ENCODE data around the gene CAPNS1. TPM values are rescaled to one million over a fixed set of nuclear protein-coding genes. Genes with fewer than 3 reads are reported as not detected.
A peak's percentile ranks its signal among the peaks of the same experiment; 100 is the strongest.

Gene CAPNS1
- polyA plus RNA-seq, 2 of the 4 experiments (the other 2 are of a cell fraction): 1,236 to 1,551 TPM

DNA sequence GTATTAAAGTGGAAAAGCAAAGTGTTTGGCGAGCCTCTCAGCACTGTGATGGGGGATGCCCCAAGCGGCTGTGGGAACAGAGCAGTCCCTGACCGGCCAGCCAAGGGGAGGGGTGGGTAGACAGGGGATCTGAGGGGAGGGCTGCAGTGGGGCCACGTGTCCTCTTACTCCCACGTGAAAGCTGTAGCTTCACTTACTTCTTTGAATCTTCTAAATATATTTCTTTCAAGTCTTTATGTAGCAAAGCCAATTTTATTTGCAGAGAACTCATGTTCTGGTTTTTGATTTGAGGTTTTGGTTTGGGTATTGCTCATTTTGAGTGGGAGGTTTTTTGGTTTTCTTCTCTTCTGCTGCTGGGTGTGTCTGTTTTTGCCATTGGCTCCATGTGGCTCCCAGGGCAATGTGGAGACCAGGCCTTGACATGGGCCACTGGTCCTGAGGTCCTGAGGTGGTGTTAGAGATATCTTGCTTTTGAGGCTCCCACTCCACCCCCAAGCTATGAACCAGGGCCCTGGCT lies 46.7 kb upstream of the CAPNS1 start:
- H3K4me1 ChIP-seq: no peaks in the 10 kb centered on the region
- no peaks in the 10 kb centered on the region for H3K9me3 ChIP-seq
- no peak for ATAC-seq
- H3K4me2 ChIP-seq: no peak overlapping the region
- 95% methylated on average over 5 of the region's 5 CpGs for WGBS (ENCODE audit: missing lambda C conversion rate)
- DNase-seq (ENCODE audit: low read depth in 1 of 2, low spot score in 1 of 2): no peak
- ChIA-PET CTCF (interaction anchor here (0.6 to 3.8 kb wide), 7 partner anchors 9 to 35 kb away, joined by 3 to 19 read pairs (median 4); no protein-coding TSS in a partner anchor), POLR2A (no interaction called here)
- no peak overlapping the region for H3K27ac ChIP-seq
- H3K4me3 ChIP-seq: no peak overlapping the region
- TF ChIP-seq NFE2L2 (conservative IDR thresholded peaks at IDR 0.05; ENCODE audit: low read length): no peak
- no peak for TF ChIP-seq GATA3 (IDR thresholded peaks at IDR 0.05; ENCODE audit: borderline replicate concordance)
- TF ChIP-seq, protein P1, sequence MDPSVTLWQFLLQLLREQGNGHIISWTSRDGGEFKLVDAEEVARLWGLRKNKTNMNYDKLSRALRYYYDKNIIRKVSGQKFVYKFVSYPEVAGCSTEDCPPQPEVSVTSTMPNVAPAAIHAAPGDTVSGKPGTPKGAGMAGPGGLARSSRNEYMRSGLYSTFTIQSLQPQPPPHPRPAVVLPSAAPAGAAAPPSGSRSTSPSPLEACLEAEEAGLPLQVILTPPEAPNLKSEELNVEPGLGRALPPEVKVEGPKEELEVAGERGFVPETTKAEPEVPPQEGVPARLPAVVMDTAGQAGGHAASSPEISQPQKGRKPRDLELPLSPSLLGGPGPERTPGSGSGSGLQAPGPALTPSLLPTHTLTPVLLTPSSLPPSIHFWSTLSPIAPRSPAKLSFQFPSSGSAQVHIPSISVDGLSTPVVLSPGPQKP (IDR thresholded peaks at IDR 0.05; ENCODE audit: low read depth, low read length): no peak
- TF ChIP-seq NR3C1 (IDR thresholded peaks at IDR 0.05): no peak
- FAIRE-seq: no peak

DNA sequence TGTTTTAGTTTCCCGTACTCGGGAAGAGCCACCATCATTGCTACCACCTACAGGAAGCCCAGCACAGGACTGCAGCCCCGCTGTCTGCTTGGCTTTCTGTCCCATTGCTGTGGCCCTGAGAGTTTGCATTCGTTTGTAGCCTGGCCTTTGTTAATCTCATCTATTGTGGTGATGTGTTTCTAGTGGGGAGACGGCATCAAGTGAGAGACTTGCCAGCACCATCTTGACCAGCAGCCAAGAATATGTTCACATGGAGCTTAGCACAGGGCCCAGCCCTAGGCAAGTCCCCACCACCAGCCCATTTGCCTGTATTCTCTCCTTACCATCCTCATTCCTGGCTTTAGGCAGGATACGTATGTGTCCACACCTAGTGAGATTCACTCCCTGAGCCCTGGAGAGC lies 46.2 kb upstream of the CAPNS1 start:
- no peak for DNase-seq (ENCODE audit: low read depth in 1 of 2, low spot score in 1 of 2)
- no peak overlapping the region for H3K4me3 ChIP-seq
- ChIA-PET CTCF (interaction anchor here (1.0 to 3.8 kb wide), 5 partner anchors 8 to 34 kb away, joined by 3 to 19 read pairs (median 4); no protein-coding TSS in a partner anchor), POLR2A (interaction anchor here (1.2 kb wide), 1 partner anchor 40 kb away, joined by 4 read pairs; the partner anchor contains the start of gene THAP8)
- no peak for ATAC-seq
- FAIRE-seq: peak; percentile 43
- H3K4me1 ChIP-seq: no peaks in the 10 kb centered on the region
- no peaks in the 10 kb centered on the region for H3K9me3 ChIP-seq
- no peak overlapping the region for H3K4me2 ChIP-seq
- no peak overlapping the region for H3K27ac ChIP-seq
- WGBS (ENCODE audit: missing lambda C conversion rate): 78% methylated on average over 6 of the region's 6 CpGs
- TF ChIP-seq CBX2 (IDR thresholded peaks at IDR 0.05; ENCODE audit: borderline replicate concordance, low read depth) (no peak), PHF8 (IDR thresholded peaks at IDR 0.05; ENCODE audit: borderline replicate concordance, low read depth) (no peak), SREBF2 (IDR thresholded peaks at IDR 0.05) (no peak), HOXA7 (CRISPR knock-in tag; IDR thresholded peaks at IDR 0.05) (no peak), NPAS2 (CRISPR knock-in tag; IDR thresholded peaks at IDR 0.05; ENCODE audit: borderline replicate concordance) (no peak), RAD21 (conservative IDR thresholded peaks at IDR 0.05 in 1 of 2, IDR thresholded peaks at IDR 0.05 in 1 of 2) (no peak), TP53 (CRISPR knock-in tag; IDR thresholded peaks at IDR 0.05) (no peak), HOXB13 (CRISPR knock-in tag; IDR thresholded peaks at IDR 0.05; ENCODE audit: low read depth) (no peak), HEYL (CRISPR knock-in tag; IDR thresholded peaks at IDR 0.05) (no peak), ZFP36 (IDR thresholded peaks at IDR 0.05; ENCODE audit: borderline replicate concordance, partially characterized antibody) (no peak)
- TF ChIP-seq, protein P2, sequence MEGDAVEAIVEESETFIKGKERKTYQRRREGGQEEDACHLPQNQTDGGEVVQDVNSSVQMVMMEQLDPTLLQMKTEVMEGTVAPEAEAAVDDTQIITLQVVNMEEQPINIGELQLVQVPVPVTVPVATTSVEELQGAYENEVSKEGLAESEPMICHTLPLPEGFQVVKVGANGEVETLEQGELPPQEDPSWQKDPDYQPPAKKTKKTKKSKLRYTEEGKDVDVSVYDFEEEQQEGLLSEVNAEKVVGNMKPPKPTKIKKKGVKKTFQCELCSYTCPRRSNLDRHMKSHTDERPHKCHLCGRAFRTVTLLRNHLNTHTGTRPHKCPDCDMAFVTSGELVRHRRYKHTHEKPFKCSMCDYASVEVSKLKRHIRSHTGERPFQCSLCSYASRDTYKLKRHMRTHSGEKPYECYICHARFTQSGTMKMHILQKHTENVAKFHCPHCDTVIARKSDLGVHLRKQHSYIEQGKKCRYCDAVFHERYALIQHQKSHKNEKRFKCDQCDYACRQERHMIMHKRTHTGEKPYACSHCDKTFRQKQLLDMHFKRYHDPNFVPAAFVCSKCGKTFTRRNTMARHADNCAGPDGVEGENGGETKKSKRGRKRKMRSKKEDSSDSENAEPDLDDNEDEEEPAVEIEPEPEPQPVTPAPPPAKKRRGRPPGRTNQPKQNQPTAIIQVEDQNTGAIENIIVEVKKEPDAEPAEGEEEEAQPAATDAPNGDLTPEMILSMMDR (IDR thresholded peaks at IDR 0.05): no peak

DNA sequence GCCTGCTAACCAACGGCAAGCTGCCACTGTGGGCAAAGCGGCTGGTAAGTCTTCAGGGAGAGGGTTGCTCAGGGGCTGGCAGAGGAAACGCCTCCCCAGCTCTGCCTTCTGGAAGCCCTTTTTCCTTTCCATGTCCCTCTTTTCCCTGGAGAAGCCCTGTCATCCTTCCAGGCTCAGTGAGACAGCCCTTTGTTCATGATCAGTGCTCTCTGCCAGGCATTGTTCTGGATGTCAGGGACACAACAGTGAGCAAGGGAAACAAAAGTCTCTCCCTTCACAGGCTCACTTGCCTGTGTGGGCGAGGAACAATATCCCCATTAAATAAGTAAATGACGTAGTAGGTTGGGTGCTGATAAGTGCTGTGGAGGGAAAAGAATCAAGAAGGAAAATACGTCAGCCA lies 42.8 kb upstream of the CAPNS1 start:
- Histone ChIP-seq H3K27ac (no peak overlapping the region), H3K9me3 (no peaks in the 10 kb centered on the region), H3K4me2 (no peak overlapping the region), H3K4me1 (no peaks in the 10 kb centered on the region), H3K4me3 (no peak overlapping the region)
- ChIA-PET POLR2A (interaction anchor here (2.3 kb wide), 1 partner anchor 18 kb away, joined by 8 read pairs; the partner anchor contains the start of gene POLR2I), CTCF (interaction anchor here (0.9 to 15.7 kb wide), 3 partner anchors 28 to 66 kb away, joined by 3 to 157 read pairs (median 3); partner anchors contain the start of genes THAP8 and WDR62)
- ATAC-seq (no peak), FAIRE-seq (peak; percentile 49), DNase-seq (ENCODE audit: low read depth in 1 of 2, low spot score in 1 of 2) (no peak)
- 90% methylated on average over 6 of the region's 6 CpGs for WGBS (ENCODE audit: missing lambda C conversion rate)
- TF ChIP-seq JUN (IDR thresholded peaks at IDR 0.05): no peak
- no peak for TF ChIP-seq RCOR1 (IDR thresholded peaks at IDR 0.05; ENCODE audit: low read depth, low read length)
- TF ChIP-seq, protein P3, sequence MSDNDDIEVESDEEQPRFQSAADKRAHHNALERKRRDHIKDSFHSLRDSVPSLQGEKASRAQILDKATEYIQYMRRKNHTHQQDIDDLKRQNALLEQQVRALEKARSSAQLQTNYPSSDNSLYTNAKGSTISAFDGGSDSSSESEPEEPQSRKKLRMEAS (IDR thresholded peaks at IDR 0.05): no peak
- TF ChIP-seq MYC (IDR thresholded peaks at IDR 0.05; ENCODE audit: borderline replicate concordance, low read length): no peak
- TF ChIP-seq, protein P4, sequence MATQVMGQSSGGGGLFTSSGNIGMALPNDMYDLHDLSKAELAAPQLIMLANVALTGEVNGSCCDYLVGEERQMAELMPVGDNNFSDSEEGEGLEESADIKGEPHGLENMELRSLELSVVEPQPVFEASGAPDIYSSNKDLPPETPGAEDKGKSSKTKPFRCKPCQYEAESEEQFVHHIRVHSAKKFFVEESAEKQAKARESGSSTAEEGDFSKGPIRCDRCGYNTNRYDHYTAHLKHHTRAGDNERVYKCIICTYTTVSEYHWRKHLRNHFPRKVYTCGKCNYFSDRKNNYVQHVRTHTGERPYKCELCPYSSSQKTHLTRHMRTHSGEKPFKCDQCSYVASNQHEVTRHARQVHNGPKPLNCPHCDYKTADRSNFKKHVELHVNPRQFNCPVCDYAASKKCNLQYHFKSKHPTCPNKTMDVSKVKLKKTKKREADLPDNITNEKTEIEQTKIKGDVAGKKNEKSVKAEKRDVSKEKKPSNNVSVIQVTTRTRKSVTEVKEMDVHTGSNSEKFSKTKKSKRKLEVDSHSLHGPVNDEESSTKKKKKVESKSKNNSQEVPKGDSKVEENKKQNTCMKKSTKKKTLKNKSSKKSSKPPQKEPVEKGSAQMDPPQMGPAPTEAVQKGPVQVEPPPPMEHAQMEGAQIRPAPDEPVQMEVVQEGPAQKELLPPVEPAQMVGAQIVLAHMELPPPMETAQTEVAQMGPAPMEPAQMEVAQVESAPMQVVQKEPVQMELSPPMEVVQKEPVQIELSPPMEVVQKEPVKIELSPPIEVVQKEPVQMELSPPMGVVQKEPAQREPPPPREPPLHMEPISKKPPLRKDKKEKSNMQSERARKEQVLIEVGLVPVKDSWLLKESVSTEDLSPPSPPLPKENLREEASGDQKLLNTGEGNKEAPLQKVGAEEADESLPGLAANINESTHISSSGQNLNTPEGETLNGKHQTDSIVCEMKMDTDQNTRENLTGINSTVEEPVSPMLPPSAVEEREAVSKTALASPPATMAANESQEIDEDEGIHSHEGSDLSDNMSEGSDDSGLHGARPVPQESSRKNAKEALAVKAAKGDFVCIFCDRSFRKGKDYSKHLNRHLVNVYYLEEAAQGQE (IDR thresholded peaks at IDR 0.05): no peak
- TF ChIP-seq BHLHE40 (IDR thresholded peaks at IDR 0.05; ENCODE audit: low read depth, low read length): no peak
- no peak for TF ChIP-seq ZC3H11A (IDR thresholded peaks at IDR 0.05)
- TF ChIP-seq PHF8 (IDR thresholded peaks at IDR 0.05; ENCODE audit: borderline replicate concordance, low read depth): no peak
- TF ChIP-seq RARB (CRISPR knock-in tag; IDR thresholded peaks at IDR 0.05): no peak
- TF ChIP-seq, protein P5, sequence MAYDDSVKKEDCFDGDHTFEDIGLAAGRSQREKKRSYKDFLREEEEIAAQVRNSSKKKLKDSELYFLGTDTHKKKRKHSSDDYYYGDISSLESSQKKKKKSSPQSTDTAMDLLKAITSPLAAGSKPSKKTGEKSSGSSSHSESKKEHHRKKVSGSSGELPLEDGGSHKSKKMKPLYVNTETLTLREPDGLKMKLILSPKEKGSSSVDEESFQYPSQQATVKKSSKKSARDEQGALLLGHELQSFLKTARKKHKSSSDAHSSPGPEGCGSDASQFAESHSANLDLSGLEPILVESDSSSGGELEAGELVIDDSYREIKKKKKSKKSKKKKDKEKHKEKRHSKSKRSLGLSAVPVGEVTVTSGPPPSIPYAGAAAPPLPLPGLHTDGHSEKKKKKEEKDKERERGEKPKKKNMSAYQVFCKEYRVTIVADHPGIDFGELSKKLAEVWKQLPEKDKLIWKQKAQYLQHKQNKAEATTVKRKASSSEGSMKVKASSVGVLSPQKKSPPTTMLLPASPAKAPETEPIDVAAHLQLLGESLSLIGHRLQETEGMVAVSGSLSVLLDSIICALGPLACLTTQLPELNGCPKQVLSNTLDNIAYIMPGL (CRISPR knock-in tag; IDR thresholded peaks at IDR 0.05; ENCODE audit: borderline replicate concordance): no peak
- no peak for TF ChIP-seq SMC3 (IDR thresholded peaks at IDR 0.05)
- no peak for TF ChIP-seq HEYL (CRISPR knock-in tag; IDR thresholded peaks at IDR 0.05)
- no peak for TF ChIP-seq NR3C1 (IDR thresholded peaks at IDR 0.05)
- no peak for TF ChIP-seq HOXB13 (CRISPR knock-in tag; IDR thresholded peaks at IDR 0.05; ENCODE audit: low read depth)

Measured in A549 (cell line).